Medulla oblongata (tissue), 1 donor: ENCODE measurements around the gene SORBS2.

Experiments
- DNase-seq: peaks from one replicate; pipeline ENCODE4 v3.0.0-alpha.2; 2015; ENCODE audit errors: extremely low spot score

The SORBS2 gene

DNA sequence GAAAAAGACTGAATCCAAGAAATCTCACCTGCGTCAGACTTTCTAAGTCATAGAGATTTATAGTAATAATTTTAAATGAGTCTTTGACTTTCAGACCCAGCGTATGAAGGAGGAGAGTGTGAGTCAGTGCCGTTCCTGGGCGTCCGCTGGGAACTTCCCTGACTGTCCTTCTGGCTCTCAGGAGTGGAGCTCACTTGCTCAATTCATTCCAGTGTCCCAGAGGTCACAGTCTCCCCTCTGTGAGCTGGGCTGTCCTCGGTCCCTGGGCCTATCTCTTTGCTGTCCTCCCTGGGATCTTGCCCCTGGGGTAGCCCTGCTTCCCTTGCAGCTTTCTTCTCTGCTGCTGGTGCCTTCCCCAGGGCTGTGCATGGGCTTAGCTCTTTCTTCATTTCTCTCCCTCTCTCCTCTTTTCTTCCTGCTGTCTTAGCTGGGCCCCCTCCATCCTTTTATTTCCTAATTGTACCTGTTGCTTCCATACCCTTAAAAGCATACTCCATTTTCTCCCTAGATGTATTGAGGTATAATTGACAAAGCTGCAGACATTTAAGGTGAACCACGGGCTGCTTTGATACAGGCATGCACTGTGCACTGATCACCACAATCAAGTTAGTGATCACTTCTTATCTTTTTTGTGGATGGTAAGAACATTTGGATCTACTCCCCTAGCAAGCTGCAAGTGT is 11.6 kb downstream of the SORBS2 start:
- DNase-seq: no peak

DNA sequence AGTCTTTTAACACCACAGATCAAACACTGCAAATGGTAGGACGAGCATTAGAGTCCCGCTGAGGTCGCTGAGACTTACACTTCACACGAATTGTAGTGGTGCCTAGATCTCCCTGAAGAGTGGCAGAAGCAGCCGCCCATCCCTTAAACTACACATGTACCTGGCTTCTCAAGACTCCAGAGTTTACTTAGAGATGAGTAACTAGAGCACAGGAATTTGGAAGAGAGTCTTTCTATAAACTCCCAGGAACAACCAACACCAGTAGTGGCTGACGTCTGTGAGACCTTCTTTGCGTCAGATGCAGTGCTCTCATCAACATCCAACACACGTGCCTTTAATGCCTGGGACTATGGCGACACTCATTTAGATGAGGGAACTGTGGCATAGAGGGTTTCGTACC is 12.6 kb downstream of the SORBS2 start:
- no peak for DNase-seq

DNA sequence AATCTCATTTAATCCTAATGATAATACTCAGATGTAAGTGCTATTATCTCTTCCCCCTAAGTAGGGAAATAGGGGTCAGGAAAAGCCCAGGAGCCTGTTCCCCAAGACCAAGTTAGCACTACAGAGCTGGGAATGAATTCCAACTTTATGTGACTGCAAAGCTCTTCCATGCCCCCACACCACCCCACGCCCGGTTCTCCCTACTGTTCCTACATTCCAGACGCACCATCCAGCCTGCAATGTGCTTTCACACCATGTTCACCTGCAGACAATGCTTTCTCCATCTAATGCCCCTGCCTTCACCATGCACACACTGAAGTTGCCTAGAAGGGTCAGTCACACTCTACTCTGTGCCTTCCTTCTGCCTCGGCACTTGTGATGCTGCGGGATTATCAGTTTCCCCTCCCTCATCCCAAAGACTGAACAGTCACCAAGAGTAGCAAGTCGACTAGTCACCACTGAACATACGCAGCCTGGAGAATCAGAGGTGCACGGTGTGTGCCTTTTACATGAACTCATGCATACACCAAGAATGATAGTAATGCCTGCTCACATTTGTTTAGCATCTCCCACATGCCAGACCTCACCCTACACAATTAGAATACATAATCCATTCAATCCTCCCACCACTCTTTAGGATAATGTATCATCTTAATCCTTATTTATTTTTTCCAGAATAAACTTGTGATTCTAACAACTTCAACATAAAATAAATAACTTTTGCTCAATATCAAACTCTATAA is 14.2 kb downstream of the SORBS2 start:
- no peak for DNase-seq

DNA sequence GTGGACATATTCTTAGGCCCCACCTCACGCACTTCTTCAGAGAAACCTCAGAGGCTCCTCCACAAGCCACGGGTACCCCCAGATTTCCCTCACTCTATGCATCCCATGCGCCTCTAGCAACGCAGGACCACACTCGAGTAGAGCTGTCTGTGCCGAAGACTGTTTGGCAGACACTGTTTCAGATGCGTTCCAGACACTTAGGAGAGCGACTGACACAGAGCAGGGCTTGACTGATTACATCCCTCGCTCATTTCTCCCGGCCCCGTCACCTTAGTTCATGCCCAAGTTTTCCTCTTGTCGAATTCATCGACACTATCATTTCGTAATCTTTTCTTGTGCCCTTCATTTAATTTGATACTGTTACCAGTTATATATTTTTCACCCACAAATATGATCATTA is 15.0 kb downstream of the SORBS2 start:
- DNase-seq: no peak

DNA sequence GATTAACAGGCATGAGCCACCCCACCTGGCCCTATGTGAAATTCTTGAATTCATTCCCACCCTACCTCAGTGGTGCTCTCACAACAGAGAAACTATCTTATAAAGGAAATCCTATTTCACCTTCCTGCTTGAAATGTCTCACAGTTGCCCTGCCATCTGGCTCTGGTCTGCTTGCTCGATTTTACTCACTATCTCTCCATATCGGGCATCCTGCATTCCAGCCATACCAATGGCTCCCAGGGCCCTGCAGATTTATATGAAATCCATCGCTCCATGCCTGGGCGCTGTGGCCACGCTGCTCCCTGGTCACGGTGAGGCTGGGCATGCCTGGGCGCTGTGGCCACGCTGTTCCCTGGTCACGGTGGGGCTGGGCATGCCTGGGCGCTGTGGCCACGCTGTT is 15.8 kb downstream of the SORBS2 start:
- no peak for DNase-seq

DNA sequence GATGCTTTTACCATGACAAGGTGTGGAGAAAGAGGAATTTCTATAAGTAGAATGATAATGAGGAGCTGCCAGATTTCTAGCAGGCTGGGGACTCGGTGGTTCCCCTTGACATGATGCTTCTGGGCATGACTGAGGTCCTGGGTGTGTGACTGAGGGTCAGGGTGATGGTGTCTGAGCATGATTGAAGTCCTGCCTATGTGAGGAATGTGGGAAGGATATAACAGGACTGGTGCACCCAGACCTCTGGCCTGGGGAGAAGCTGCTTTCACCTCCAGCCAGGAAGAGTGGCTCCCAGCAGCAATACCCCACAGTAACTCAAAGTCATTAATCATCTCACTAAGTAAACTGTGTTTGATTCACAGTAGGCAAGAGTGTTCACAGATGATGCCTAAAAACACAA is 17.4 kb downstream of the SORBS2 start:
- DNase-seq: no peak

DNA sequence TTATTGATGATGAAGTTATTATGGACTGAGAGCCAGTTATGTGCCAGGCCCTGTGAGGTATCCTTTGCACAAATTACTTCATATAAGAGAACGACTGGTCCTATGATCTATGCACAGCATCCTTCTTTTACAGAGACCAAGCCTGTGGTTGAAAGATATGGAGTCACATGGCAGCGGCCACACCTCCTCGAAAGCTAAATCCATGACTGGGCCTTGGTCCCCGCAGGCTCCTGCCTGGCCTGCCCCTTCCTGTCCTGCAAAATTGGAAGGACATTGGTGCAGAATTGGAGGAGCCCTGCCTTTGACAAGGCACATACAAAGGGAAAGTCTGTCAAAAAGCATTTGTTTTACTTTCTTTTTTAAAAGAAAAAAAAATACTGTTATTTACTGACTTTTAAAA is 18.3 kb downstream of the SORBS2 start:
- no peak for DNase-seq

DNA sequence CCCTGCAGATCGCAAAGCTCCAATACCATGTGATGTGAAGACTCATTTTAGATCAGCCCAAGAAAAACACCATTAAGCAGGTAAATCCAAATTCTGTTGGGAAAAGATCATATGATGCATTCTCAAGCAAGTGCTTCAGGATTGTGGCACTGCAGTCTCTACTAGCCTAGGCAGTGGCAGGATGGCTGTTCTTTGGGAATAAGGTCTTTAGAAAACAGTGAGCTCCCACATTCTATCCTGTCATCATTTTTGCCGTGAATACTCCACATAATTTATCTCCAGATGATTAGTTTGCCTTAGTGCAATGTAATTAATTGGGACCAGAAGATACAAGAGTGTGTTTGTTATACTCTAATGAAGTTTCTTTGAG is 18.9 kb downstream of the SORBS2 start:
- no peak for DNase-seq

DNA sequence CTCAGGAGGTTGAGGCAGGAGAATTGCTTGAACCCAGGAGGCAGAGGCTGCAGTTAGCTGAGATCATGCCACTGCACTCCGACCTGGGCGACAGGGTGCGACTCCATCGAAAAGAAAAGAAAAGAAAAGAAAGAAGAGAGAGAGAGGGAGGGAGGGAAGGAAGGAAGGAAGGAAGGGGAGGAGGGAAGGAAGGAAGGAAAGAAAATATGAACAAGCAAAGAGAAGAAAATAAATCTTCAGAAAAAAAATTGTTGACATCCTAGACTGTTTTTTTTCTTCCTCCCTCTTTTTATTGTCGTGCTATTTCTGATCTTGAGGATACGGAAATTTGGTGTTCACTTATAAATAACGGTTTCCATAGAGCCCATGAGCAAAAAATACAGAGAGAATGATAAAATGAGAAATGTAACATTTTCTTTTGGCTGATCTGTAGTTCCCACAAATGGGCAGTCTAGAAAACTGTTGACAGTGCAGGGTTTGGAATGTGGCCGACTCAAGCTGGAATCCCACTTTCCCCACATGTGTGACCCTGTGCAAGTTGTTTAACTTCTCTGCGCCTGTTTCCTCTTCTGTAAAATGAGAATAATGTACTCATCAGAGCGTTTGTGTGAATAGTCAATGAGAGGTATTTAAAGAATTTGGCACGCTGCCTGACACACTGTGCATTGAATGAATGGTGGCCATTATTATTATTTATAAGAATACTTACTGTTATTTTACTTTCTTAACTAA is 19.4 kb downstream of the SORBS2 start:
- peak; percentile 18 for DNase-seq

DNA sequence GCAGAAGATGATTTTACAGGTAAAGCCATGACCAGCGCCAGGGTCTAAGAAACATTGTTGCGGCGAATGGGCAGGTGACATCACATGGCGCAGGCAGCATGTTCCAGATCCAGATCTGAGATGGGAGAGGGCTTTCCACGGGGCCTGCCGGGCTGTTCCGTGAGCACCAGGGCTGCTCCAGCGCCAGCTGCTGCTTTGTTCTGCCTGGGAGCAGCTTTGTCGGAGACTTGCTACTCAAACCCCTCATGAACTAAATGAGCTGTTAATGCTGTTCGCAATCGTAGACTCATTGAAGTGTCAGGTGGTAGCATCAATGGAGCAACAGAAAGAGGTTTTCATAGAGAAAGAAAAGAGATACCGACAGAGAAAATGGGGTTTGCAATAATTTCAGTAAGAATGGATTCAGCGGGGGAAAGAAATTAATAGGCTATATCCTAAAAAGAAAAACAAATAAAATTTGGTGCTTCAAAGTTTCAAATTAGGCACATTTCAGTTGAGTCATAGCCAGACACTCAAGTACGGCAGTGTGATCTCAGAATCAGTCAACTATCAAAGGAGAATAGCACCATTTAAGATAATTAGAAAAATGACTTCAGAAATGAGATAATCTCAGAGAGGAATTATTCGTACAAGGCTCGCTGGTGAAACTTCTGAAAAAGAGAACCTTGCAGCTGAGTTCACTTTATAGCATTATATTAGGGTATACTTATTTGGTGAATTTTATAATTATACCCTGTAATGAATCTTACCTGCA is 23.9 kb downstream of the SORBS2 start:
- DNase-seq: no peak

DNA sequence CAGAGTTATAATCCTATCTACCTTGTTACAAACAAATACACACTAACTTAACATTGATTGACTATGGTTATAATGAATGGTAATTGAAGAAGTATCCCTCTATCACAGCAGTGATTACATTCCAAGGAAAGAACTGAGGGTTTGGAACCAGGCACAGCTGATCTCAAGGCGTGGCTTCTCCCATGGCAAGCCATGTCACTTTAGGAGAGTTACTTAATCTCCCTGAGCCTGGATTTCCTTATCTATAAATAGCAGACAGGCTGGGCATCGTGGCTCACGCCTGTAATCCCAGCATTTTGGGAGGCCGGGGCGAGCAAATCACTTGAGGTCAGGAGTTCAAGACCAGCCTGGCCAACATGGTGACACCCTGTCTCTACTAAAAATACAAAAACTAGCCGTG is 25.6 kb downstream of the SORBS2 start:
- no peak for DNase-seq

DNA sequence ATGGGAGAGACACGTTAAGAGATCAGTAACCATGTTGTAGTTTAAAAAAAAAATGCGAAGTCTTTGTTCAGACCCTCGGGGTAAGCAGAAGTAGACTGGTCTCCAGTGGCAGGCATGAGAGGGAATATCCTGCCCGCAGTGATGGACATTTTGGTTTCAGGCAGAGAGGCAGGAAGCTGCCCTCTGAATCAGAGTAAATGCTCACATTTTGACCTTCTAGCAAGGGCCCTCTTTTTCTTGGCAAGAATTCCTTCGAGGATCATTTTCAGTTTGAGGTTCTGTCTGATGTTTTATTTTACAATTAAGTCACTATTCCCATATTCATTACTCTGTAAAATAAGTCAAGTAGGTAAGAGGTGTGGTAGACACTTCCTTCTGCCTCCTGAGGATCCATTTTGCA is 28.4 kb downstream of the SORBS2 start:
- no peak for DNase-seq

DNA sequence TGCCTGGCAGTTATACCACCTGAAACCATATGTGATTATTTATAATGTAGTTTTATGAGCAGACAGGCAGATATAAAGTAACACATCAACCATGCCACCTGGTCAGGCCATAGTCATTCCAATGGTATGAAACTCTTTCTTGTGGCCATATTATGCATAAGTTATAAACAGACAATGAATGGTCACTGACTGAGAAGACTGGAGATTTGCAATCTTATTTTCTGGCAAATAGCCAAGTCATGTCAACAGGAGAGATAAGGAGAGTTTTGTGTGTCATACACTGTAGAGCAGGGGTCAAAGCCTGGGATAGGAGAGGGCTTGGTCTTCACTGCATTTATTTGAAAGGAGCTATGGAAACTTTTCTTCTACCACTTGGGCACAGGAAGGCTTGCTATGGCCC is 29.5 kb downstream of the SORBS2 start:
- DNase-seq: no peak

DNA sequence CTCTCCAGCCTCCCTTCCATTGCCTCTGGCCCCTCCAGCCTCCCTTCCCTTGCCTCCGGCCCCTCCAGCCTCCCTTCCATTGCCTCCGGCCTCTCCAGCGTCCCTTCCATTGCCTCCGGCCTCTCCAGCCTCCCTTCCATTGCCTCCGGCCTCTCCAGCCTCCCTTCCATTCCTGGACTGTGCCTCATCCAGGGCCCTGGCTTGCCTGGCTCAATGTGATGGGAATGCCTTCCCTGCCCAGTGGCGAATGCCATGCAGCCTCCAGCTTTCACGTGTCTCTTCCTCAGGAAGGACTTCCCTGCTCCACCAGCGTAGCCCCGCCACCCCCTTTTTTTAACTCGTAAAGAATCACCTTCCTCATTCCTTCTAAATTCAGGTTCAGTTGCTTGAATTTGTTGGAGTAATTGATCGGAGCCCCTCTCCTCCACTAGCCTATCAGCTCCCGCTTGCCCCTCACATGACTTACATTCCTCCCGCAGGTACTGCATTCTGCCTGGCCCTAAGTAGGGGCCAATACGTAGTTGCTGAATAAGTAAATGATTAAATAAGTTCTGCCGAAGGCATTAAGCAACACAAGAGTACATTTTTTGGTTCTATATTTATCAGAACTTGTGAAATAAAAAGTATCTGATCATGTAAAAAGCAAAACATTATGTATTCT is 30.3 kb downstream of the SORBS2 start:
- DNase-seq: no peak

DNA sequence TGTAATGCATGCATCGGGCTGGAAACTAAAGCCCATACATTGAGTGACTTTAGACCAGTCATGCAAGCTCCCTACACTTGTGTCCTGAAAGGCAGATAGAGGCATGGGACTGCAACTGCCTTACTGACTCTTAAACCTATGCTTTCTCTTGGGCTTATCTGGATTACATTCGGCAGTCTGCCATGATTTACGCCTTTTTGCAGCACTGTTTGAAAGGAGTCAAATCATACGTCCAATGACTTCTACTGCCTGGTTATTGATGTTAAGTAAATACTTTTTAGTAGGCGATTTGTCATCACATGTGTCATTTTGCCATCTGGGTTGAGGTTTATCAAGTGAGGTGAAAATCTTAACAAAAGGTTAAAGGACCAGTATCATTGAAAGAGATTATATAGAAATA is 31.5 kb downstream of the SORBS2 start:
- no peak for DNase-seq

DNA sequence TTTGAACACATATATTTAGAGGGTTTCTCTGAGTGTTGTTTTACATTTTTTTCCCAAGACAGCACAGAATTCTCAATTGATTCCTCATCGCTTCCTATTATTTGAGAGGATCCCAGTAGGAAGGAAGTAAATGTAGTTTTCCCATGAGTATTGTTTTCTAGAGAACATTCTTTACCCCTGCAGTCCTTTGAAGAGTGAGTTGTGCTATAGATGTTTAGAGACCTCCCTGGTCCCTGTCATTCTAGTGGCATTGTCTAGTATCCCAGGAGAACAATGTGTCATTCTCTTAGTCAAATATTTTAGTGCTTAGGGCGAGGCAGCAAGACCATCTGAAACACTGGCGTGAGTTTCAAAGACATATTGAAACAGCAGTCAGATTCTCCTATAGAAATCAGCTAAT is 32.5 kb downstream of the SORBS2 start:
- DNase-seq: no peak

DNA sequence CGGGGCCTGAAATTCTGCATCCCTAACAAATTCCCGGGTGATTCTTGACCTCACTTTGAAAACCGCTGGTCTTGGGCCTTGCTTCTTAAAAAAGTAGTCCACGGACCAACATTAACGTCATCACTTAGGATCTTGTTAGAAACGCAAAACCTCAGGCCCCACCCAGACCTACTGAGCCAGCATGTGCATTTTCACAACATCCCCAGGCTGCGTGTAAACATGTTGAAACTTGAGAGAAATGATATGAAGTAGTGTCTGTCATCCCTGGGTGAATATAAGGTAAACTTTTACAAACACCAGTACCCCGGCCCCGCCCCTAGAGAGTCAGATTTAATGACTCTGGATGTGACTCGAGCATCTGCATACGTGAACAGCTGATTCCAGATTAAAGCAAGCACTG is 33.7 kb downstream of the SORBS2 start:
- no peak for DNase-seq

DNA sequence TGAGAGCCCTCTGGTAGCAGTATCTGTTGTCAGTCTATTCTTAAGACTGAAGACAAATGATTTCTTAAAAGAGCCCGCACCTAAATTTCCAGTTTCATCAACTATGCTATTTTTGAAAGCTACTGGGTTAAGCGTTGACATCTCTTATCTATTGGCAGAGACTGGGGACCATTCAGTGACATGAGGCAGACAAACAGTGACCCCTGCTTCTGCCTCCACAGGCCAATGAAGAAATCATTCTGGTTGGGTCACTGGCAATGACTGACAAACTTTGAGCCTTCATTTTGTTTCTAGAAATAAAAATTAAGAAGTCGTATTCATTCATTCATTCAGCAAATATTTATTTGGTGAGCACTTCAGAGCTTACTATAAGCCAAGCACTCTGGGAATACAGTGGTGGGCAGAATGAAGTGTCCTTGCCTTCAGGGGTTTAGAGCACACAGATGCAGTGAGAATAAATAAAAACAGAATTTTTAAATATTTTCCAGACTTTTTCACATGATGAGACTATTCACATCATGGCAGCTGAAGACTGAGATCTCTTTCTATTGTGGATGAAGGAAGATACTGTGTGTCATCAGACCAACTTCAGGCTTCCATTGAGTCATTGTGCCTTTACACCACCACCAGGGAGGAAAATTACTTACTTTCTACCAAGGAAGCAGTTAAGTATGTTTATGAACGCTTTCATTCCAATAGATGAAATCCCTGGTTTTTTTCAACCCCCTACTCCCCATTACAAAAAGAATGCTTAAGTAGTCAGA is 36.0 kb downstream of the SORBS2 start:
- no peak for DNase-seq

DNA sequence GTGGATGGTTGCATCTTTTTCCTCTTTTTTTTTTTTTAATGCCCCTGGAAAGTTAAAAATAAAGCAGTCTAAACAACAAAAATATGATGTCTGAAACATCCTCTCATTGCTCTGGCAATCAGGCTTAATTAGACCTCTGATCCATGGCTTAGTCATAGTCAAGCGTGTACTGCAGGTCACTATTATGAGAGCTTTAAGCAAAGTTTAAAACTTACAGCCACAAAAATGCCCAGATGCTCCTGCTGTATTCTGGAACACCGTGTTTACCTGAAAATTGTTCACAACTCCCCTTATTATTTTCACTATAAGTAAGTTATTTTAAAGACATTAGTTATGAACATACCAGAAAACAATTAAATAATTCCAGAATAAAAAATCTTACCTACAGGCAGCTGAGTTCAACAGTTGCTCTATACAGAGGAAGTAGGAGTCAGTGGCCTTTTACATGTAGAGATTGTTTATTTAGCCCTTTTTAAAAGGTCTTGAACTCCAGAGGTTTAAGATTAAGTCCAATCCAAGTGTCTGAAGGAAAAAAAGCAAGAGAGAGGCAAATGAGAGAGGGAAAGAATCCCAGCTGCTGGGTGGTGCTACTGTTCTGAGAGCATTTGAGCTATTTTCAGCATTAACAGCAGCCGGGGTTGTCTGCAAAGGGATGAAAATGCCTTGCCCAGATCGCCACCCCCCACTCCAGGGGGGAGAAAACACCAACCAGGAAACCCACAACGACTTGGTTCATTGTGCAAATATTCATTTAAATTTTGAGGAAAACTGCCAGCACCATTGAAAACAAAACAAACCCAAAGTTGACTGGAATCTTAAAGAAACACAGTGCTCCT is 36.9 kb downstream of the SORBS2 start:
- peak; percentile 11 for DNase-seq

DNA sequence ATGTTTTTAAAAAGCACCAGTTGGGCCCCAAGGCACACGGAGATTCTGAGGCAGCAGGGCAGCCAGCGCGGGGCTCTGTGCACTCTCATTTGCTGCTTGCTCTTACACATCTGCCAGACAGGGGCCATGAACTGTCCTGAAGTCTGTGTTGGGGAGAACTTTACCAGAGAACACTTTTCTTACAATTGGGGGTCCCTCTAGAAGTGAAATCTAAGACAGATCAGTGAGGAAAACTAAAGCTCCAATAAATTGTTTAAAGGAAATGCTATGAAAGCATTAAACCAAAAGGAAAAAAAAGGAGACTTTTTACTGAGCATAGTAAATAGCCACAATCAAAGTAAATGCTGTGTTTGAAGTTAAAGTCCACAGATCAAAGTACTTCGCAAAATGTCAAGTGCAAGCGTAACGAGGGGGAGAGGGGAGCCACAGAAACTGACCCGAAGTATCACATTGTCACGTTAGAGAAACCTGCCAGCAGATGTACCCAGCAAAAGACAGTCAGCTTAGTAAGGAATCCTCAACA is 37.8 kb downstream of the SORBS2 start:
- DNase-seq: no peak
